ENCODE results near the gene LTBR.

Gene LTBR

GRCh38 chr12:6368906-6369525 lies 14.9 kb upstream of the LTBR start:
- no peak for DNase-seq

GRCh38 chr12:6369916-6370575 lies 13.9 kb upstream of the LTBR start:
- DNase-seq, result no peak

GRCh38 chr12:6370576-6370935 lies 13.4 kb upstream of the LTBR start:
- DNase-seq, result no peak

- peak; percentile 100 for DNase-seq
Observed at GRCh38 chr12:6370994-6371754, 12.8 kb upstream of the LTBR start.

GRCh38 chr12:6372403-6373003 lies 11.5 kb upstream of the LTBR start:
- DNase-seq, result peak; percentile 97

- peak; percentile 99 for DNase-seq
Observed at GRCh38 chr12:6373022-6373787, 10.8 kb upstream of the LTBR start.

GRCh38 chr12:6374028-6374785 lies 9.8 kb upstream of the LTBR start:
- peak; percentile 89 for DNase-seq

- no peak for DNase-seq
Observed at GRCh38 chr12:6374786-6375160, 9.2 kb upstream of the LTBR start.

GRCh38 chr12:6375269-6376078 lies 8.5 kb upstream of the LTBR start, which contains the start of gene SCNN1A:
SCNN1A (minus strand) TSS chr12:6375563; CDS start chr12:6374783, 780 bp downstream.
- DNase-seq, result peak; percentile 99

GRCh38 chr12:6376079-6376869 lies 7.7 kb upstream of the LTBR start:
- DNase-seq, result peak; percentile 89

GRCh38 chr12:6376870-6377666 lies 6.9 kb upstream of the LTBR start:
- no peak for DNase-seq

GRCh38 chr12:6377667-6377994 lies 6.3 kb upstream of the LTBR start:
- peak; percentile 86 for DNase-seq

GRCh38 chr12:6378709-6379472 lies 5.1 kb upstream of the LTBR start:
- no peak for DNase-seq

- DNase-seq, result no peak
Observed at GRCh38 chr12:6380141-6381121, 3.5 kb upstream of the LTBR start.

GRCh38 chr12:6382371-6382770 lies 1.6 kb upstream of the LTBR start:
- no peak for DNase-seq

GRCh38 chr12:6382982-6383381 lies 980 bp upstream of the LTBR start:
- no peak for DNase-seq

Data from DMS53 (cell line).